Measurements from ENCODE around the gene LACRT.

LACRT gene

GRCh38 chr12:54663603-54664002 lies 28.9 kb upstream of the LACRT start:
- no peak for DNase-seq (ENCODE audit: low read depth)
- TF ChIP-seq CTCF (conservative IDR thresholded peaks at IDR 0.05; ENCODE audit: low read depth, low read length): no peak
- H3K4me3 ChIP-seq (ENCODE audit: low read length): no peak overlapping the region

GRCh38 chr12:54662026-54662425 lies 27.3 kb upstream of the LACRT start:
- no peak for TF ChIP-seq CTCF (conservative IDR thresholded peaks at IDR 0.05; ENCODE audit: low read depth, low read length)
- no peak overlapping the region for H3K4me3 ChIP-seq (ENCODE audit: low read length)
- no peak for DNase-seq (ENCODE audit: low read depth)

GRCh38 chr12:54661048-54661447 lies 26.4 kb upstream of the LACRT start:
- no peak for TF ChIP-seq CTCF (conservative IDR thresholded peaks at IDR 0.05; ENCODE audit: low read depth, low read length)
- DNase-seq (ENCODE audit: low read depth): no peak
- H3K4me3 ChIP-seq (ENCODE audit: low read length): no peak overlapping the region

GRCh38 chr12:54660320-54660962 lies 25.7 kb upstream of the LACRT start:
- DNase-seq (ENCODE audit: low read depth): no peak
- TF ChIP-seq CTCF (conservative IDR thresholded peaks at IDR 0.05; ENCODE audit: low read depth, low read length): no peak
- no peak overlapping the region for H3K4me3 ChIP-seq (ENCODE audit: low read length)

- H3K4me3 ChIP-seq (ENCODE audit: low read length): no peak overlapping the region
- TF ChIP-seq CTCF (conservative IDR thresholded peaks at IDR 0.05; ENCODE audit: low read depth, low read length): peak; percentile 54
- no peak for DNase-seq (ENCODE audit: low read depth)
Observed at GRCh38 chr12:54658306-54659264, 23.9 kb upstream of the LACRT start.

- DNase-seq (ENCODE audit: low read depth): no peak
- H3K4me3 ChIP-seq (ENCODE audit: low read length): no peak overlapping the region
- no peak for TF ChIP-seq CTCF (conservative IDR thresholded peaks at IDR 0.05; ENCODE audit: low read depth, low read length)
Observed at GRCh38 chr12:54657105-54657607, 22.5 kb upstream of the LACRT start.

Data from retinal pigment epithelial cell (primary cell).